ENCODE data around the gene RAB35.

DNA sequence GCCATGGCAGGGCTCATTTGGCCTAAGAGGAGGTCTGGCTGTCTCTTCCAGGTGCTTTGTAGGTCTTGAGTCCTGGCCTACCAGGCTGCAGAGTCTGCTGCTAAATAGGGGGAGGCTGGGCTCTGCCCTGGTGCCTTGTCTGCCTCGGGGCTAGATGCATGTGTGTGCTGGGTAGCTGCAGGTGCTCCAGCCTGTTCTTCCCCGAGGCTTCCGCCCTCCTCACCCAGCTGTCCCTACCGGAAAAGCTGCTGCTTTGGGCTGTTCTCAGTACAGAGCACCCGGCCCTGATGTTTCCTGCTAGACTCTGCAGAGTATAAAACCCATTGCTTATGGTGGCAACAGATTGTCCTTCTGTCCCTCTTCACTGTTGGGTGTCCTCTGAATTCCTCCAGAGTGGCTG, 37.7 kb downstream of the RAB35 start:
- TF ChIP-seq POLR2A (IDR thresholded peaks at IDR 0.05; ENCODE audit: low read length) = no peak
- no peak for TF ChIP-seq GATA1 (IDR thresholded peaks at IDR 0.05; ENCODE audit: low read depth, low read length)

Measured in erythroblast (primary cell).